Measurements from ENCODE around the gene DYNC1H1.

DYNC1H1 gene

DNA sequence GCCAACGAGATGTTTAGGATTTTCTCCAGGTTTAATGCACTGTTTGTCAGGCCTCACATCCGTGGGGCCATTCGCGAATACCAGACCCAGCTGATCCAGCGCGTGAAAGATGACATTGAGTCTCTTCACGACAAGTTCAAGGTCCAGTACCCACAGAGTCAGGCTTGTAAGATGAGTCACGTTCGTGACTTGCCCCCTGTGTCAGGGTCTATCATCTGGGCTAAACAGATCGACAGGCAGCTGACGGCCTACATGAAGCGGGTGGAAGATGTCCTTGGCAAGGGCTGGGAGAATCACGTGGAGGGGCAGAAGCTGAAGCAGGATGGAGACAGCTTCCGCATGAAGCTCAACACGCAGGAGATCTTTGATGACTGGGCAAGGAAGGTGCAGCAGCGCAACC is 21.6 kb downstream of the DYNC1H1 start:
- Histone ChIP-seq H3K36me3 (replicated peaks in 1 of 2; ENCODE audit: control insufficient read depth in 2 of 2, insufficient read depth in 2 of 2, low read length in 2 of 2) (peaks cover 59 to 92% of the 10 kb centered on the region in 2 donors), H3K4ac (ENCODE audit: low read length) (no peak overlapping the region), H2BK15ac (ENCODE audit: low read length) (no peak overlapping the region), H3K27ac (replicated peaks; ENCODE audit: low read length) (no peak overlapping the region), H3K27me3 (ENCODE audit: control insufficient read depth in 3 of 3, insufficient read depth in 3 of 3, low read depth in 1 of 3, low read length in 3 of 3) (no peaks in the 10 kb centered on the region), H2BK12ac (ENCODE audit: low read length) (no peak overlapping the region), H3K4me2 (ENCODE audit: insufficient read depth, low read length, poor library complexity, severe bottlenecking) (no peak overlapping the region), H4K8ac (ENCODE audit: low read depth, low read length) (no peak overlapping the region), H3K4me3 (ENCODE audit: low read length in 2 of 2) (no peak overlapping the region), H2AK5ac (ENCODE audit: low read depth, low read length) (no peak overlapping the region), H3K9ac (ENCODE audit: low read depth, low read length, poor library complexity) (no peak overlapping the region), H3K23ac (ENCODE audit: low read depth, low read length, poor library complexity) (no peak overlapping the region), H3K18ac (ENCODE audit: low read length) (no peak overlapping the region), H2BK120ac (ENCODE audit: low read depth, low read length) (no peak overlapping the region), H3K79me1 (ENCODE audit: low read depth, low read length) (peaks cover 2% of the 10 kb centered on the region), H2AFZ (ENCODE audit: low read length) (no peak overlapping the region), H3K4me1 (ENCODE audit: control insufficient read depth in 2 of 2, insufficient read depth in 1 of 2, low read depth in 1 of 2, low read length in 2 of 2) (no peaks in the 10 kb centered on the region), H4K91ac (ENCODE audit: low read depth, low read length, poor library complexity) (no peak overlapping the region), H3K9me3 (replicated peaks in 1 of 2; ENCODE audit: control insufficient read depth in 2 of 2, insufficient read depth in 1 of 2, low read depth in 1 of 2, low read length in 2 of 2) (no peaks in the 10 kb centered on the region), H2BK5ac (ENCODE audit: low read length) (no peak overlapping the region), H3K14ac (ENCODE audit: low read length) (no peak overlapping the region)
- no CpG with 5 or more reads among the region's 16 CpGs for WGBS, 2 donors (ENCODE audit: extremely low coverage in 2 of 2, insufficient read length in 2 of 2, insufficient replicate concordance in 1 of 2)
- DNase-seq (ENCODE audit: low spot score): no peak

DNA sequence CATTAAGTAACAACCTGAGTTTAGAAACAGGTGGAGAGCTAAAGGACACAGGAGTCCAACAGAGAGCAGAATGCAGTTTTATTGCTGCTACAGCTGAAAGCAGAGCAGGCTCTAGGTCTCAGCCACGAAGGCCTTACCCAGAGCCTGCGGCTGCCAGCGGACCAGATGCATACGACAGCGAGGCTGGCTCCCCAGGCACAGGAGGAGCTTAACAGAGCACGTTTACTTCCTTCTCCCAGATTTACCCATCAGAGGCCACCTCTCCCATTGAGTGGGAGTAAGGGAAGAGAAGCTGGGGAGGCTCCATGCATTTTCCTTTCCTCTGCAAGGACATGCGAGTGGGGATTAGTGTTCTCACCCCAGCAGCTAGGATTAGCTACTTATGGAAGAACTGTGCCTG is 22.6 kb downstream of the DYNC1H1 start:
- Histone ChIP-seq H2AFZ (ENCODE audit: low read length) (no peak overlapping the region), H3K9me3 (replicated peaks in 1 of 2; ENCODE audit: control insufficient read depth in 2 of 2, insufficient read depth in 1 of 2, low read depth in 1 of 2, low read length in 2 of 2) (no peaks in the 10 kb centered on the region), H2BK12ac (ENCODE audit: low read length) (no peak overlapping the region), H3K18ac (ENCODE audit: low read length) (no peak overlapping the region), H2BK5ac (ENCODE audit: low read length) (no peak overlapping the region), H3K4me3 (ENCODE audit: low read length in 2 of 2) (no peak overlapping the region), H3K27ac (replicated peaks; ENCODE audit: low read length) (no peak overlapping the region), H4K8ac (ENCODE audit: low read depth, low read length) (no peak overlapping the region), H3K27me3 (ENCODE audit: control insufficient read depth in 3 of 3, insufficient read depth in 3 of 3, low read depth in 1 of 3, low read length in 3 of 3) (no peaks in the 10 kb centered on the region), H3K4me2 (ENCODE audit: insufficient read depth, low read length, poor library complexity, severe bottlenecking) (no peak overlapping the region), H2BK15ac (ENCODE audit: low read length) (no peak overlapping the region), H3K4me1 (ENCODE audit: control insufficient read depth in 2 of 2, insufficient read depth in 1 of 2, low read depth in 1 of 2, low read length in 2 of 2) (no peaks in the 10 kb centered on the region), H3K36me3 (replicated peaks in 1 of 2; ENCODE audit: control insufficient read depth in 2 of 2, insufficient read depth in 2 of 2, low read length in 2 of 2) (peaks cover 55 to 92% of the 10 kb centered on the region in 2 donors), H3K14ac (ENCODE audit: low read length) (no peak overlapping the region), H4K91ac (ENCODE audit: low read depth, low read length, poor library complexity) (no peak overlapping the region), H3K23ac (ENCODE audit: low read depth, low read length, poor library complexity) (no peak overlapping the region), H2BK120ac (ENCODE audit: low read depth, low read length) (no peak overlapping the region), H3K4ac (ENCODE audit: low read length) (no peak overlapping the region), H3K9ac (ENCODE audit: low read depth, low read length, poor library complexity) (no peak overlapping the region), H3K79me1 (ENCODE audit: low read depth, low read length) (peaks cover 2% of the 10 kb centered on the region), H2AK5ac (ENCODE audit: low read depth, low read length) (no peak overlapping the region)
- DNase-seq (ENCODE audit: low spot score): no peak
- WGBS, 2 donors (ENCODE audit: extremely low coverage in 2 of 2, insufficient read length in 2 of 2, insufficient replicate concordance in 1 of 2): no CpG with 5 or more reads among the region's 7 CpGs

GRCh38 chr14:101988377-101988776 is 24.0 kb downstream of the DYNC1H1 start:
- no peak overlapping the region for H2BK12ac ChIP-seq (ENCODE audit: low read length)
- H4K91ac ChIP-seq (ENCODE audit: low read depth, low read length, poor library complexity): no peak overlapping the region
- H2BK5ac ChIP-seq (ENCODE audit: low read length): no peak overlapping the region
- H3K79me1 ChIP-seq (ENCODE audit: low read depth, low read length): peaks cover 2% of the 10 kb centered on the region
- no peak overlapping the region for H2AFZ ChIP-seq (ENCODE audit: low read length)
- H3K4ac ChIP-seq (ENCODE audit: low read length): no peak overlapping the region
- H4K8ac ChIP-seq (ENCODE audit: low read depth, low read length): no peak overlapping the region
- H3K4me3 ChIP-seq (ENCODE audit: low read length in 2 of 2): no peak overlapping the region
- peaks cover 60 to 93% of the 10 kb centered on the region in 2 donors for H3K36me3 ChIP-seq (replicated peaks in 1 of 2; ENCODE audit: control insufficient read depth in 2 of 2, insufficient read depth in 2 of 2, low read length in 2 of 2)
- DNase-seq (ENCODE audit: low spot score): no peak
- no peaks in the 10 kb centered on the region for H3K27me3 ChIP-seq (ENCODE audit: control insufficient read depth in 3 of 3, insufficient read depth in 3 of 3, low read depth in 1 of 3, low read length in 3 of 3)
- H3K23ac ChIP-seq (ENCODE audit: low read depth, low read length, poor library complexity): no peak overlapping the region
- no peak overlapping the region for H3K18ac ChIP-seq (ENCODE audit: low read length)
- H3K14ac ChIP-seq (ENCODE audit: low read length): no peak overlapping the region
- H2BK15ac ChIP-seq (ENCODE audit: low read length): no peak overlapping the region
- H3K4me2 ChIP-seq (ENCODE audit: insufficient read depth, low read length, poor library complexity, severe bottlenecking): no peak overlapping the region
- H3K9ac ChIP-seq (ENCODE audit: low read depth, low read length, poor library complexity): no peak overlapping the region
- no peak overlapping the region for H2AK5ac ChIP-seq (ENCODE audit: low read depth, low read length)
- WGBS, 2 donors (ENCODE audit: extremely low coverage in 2 of 2, insufficient read length in 2 of 2, insufficient replicate concordance in 1 of 2): no CpG with 5 or more reads among the region's 6 CpGs
- H3K27ac ChIP-seq (replicated peaks; ENCODE audit: low read length): no peak overlapping the region
- no peaks in the 10 kb centered on the region for H3K9me3 ChIP-seq (replicated peaks in 1 of 2; ENCODE audit: control insufficient read depth in 2 of 2, insufficient read depth in 1 of 2, low read depth in 1 of 2, low read length in 2 of 2)
- H3K4me1 ChIP-seq (ENCODE audit: control insufficient read depth in 2 of 2, insufficient read depth in 1 of 2, low read depth in 1 of 2, low read length in 2 of 2): no peaks in the 10 kb centered on the region
- no peak overlapping the region for H2BK120ac ChIP-seq (ENCODE audit: low read depth, low read length)

DNA sequence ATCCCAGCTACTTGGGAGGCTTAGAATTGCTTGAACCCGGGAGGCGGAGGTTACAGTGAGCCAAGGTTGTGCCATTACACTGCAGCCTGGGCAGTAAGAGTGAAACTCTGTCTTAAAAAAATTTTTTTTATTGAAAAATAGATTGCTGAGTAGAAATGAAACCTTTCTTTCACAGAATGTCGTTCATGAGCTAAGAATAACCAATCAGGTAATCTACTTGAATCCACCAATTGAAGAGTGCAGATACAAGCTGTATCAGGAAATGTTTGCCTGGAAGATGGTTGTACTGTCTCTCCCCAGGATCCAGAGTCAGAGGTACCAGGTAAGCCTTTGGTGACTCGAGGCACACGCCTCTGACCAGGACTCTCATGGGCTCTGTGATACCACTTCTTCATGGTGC is 27.0 kb downstream of the DYNC1H1 start:
- Histone ChIP-seq H2AFZ (ENCODE audit: low read length) (no peak overlapping the region), H2BK15ac (ENCODE audit: low read length) (no peak overlapping the region), H3K36me3 (replicated peaks in 1 of 2; ENCODE audit: control insufficient read depth in 2 of 2, insufficient read depth in 2 of 2, low read length in 2 of 2) (peaks cover 61 to 97% of the 10 kb centered on the region in 2 donors), H3K9me3 (replicated peaks in 1 of 2; ENCODE audit: control insufficient read depth in 2 of 2, insufficient read depth in 1 of 2, low read depth in 1 of 2, low read length in 2 of 2) (no peaks in the 10 kb centered on the region), H4K91ac (ENCODE audit: low read depth, low read length, poor library complexity) (no peak overlapping the region), H3K27me3 (ENCODE audit: control insufficient read depth in 3 of 3, insufficient read depth in 3 of 3, low read depth in 1 of 3, low read length in 3 of 3) (no peaks in the 10 kb centered on the region), H3K4me1 (ENCODE audit: control insufficient read depth in 2 of 2, insufficient read depth in 1 of 2, low read depth in 1 of 2, low read length in 2 of 2) (no peaks in the 10 kb centered on the region), H3K9ac (ENCODE audit: low read depth, low read length, poor library complexity) (no peak overlapping the region), H2BK120ac (ENCODE audit: low read depth, low read length) (no peak overlapping the region), H3K23ac (ENCODE audit: low read depth, low read length, poor library complexity) (no peak overlapping the region), H3K4me3 (ENCODE audit: low read length in 2 of 2) (no peak overlapping the region), H2BK12ac (ENCODE audit: low read length) (no peak overlapping the region), H3K18ac (ENCODE audit: low read length) (no peak overlapping the region), H3K4me2 (ENCODE audit: insufficient read depth, low read length, poor library complexity, severe bottlenecking) (no peak overlapping the region), H4K8ac (ENCODE audit: low read depth, low read length) (no peak overlapping the region), H3K79me1 (ENCODE audit: low read depth, low read length) (peaks cover 2% of the 10 kb centered on the region), H2AK5ac (ENCODE audit: low read depth, low read length) (no peak overlapping the region), H3K27ac (replicated peaks; ENCODE audit: low read length) (no peak overlapping the region), H2BK5ac (ENCODE audit: low read length) (no peak overlapping the region), H3K14ac (ENCODE audit: low read length) (no peak overlapping the region), H3K4ac (ENCODE audit: low read length) (no peak overlapping the region)
- WGBS, 2 donors (ENCODE audit: extremely low coverage in 2 of 2, insufficient read length in 2 of 2, insufficient replicate concordance in 1 of 2): no CpG with 5 or more reads among the region's 5 CpGs
- no peak for DNase-seq (ENCODE audit: low spot score)
